Measurements from ENCODE around the gene FGD5. TPM values are rescaled to one million over a fixed set of nuclear protein-coding genes. Genes with fewer than 3 reads are reported as not detected.
"Not testable (repeated sequence)": the region's sequence is repeated elsewhere in the genome, so short reads cannot be mapped to it uniquely, and the experiment has no call there.

Gene FGD5
- total RNA-seq, 6 donors from 2014 or later = 26.8 to 90.4 (median 57.2) TPM

DNA sequence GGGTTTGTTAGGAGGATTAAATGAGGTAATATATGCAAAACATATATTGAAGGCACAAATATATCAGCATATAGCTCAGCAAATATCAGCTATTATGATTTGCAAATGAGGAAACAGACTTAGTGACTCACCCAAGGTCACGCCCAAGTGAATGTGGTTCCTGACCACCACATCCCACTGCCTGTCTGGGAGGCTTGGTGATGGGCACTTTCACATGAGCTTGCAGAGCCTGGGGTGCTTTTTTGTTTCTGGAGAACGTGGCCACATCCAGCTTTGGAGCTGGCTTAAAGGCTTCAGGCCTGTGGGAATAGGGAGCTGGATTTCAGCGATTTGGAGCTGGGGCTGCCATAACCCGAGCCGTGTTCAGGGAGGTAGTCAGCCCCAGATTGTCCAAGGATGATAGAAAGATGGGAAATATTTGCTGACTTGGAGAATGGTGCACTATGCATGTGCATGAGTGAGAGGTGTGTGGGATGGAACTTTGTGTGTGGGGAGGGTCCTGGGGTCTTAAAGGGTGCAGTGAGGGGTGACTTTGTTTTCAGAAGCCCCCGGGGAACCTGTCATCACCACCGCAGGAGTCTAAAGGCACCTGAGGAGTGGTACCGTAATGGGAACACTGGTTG lies 12.0 kb upstream of the FGD5 start:
- DNase-seq (peak in 1 of 2 donors; percentile 52), ATAC-seq (ENCODE audit: low FRiP score in 2 of 2) (peak in 1 of 2 donors; percentile 28)
- H3K27me3 ChIP-seq = peaks cover 0 to 7% (median 6%) of the 10 kb centered on the region in 4 donors

DNA sequence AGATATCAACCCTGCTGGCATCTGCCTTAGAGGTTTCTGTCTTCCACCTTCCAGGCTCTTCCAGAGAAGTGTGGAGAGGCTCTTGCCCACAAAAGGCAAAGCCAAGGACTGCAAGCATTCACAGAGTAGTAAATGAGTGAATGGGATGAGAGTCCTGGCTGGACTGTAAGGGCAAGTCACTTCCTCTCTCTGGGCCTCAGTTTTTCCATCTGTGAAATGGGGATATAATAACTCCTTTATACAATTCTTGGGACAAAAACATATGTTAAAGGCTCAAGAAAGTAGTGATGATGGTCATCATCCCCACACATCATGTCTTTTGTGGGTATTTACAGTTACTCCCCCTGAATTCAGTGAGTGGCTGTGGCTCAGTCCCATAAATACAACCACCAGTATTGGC lies 10.7 kb upstream of the FGD5 start:
- peaks cover 0 to 7% (median 6%) of the 10 kb centered on the region in 4 donors for H3K27me3 ChIP-seq
- H3K36me3 ChIP-seq = no peaks in the 10 kb centered on the region
- no peak overlapping the region for H3K4me3 ChIP-seq
- no peak for ATAC-seq (ENCODE audit: low FRiP score in 2 of 2)
- DNase-seq = no peak
- TF ChIP-seq POLR2AphosphoS5 (IDR thresholded peaks at IDR 0.05) = no peak
- no peaks in the 10 kb centered on the region for H3K9me3 ChIP-seq
- H3K27ac ChIP-seq = peak overlapping the region in 2 of 4 donors; percentile 4 to 18
- peaks cover 23 to 66% (median 44%) of the 10 kb centered on the region in 4 donors for H3K4me1 ChIP-seq

More for the DNA sequence above, 12.0 kb upstream of the FGD5 start:
- 67 to 71% methylated on average over 8 of the region's 8 CpGs for WGBS, 2 donors
- peaks cover 23 to 78% (median 45%) of the 10 kb centered on the region in 4 donors for H3K4me1 ChIP-seq
- TF ChIP-seq EP300 (IDR thresholded peaks at IDR 0.05) (no peak), POLR2AphosphoS5 (IDR thresholded peaks at IDR 0.05) (peak in 1 of 2 donors; percentile 31)
- H3K4me3 ChIP-seq = no peak overlapping the region
- no peaks in the 10 kb centered on the region for H3K9me3 ChIP-seq
- H3K36me3 ChIP-seq = no peaks in the 10 kb centered on the region
- H3K27ac ChIP-seq = peak overlapping the region in 3 of 4 donors; percentile 4 to 18 (median 7)

DNA sequence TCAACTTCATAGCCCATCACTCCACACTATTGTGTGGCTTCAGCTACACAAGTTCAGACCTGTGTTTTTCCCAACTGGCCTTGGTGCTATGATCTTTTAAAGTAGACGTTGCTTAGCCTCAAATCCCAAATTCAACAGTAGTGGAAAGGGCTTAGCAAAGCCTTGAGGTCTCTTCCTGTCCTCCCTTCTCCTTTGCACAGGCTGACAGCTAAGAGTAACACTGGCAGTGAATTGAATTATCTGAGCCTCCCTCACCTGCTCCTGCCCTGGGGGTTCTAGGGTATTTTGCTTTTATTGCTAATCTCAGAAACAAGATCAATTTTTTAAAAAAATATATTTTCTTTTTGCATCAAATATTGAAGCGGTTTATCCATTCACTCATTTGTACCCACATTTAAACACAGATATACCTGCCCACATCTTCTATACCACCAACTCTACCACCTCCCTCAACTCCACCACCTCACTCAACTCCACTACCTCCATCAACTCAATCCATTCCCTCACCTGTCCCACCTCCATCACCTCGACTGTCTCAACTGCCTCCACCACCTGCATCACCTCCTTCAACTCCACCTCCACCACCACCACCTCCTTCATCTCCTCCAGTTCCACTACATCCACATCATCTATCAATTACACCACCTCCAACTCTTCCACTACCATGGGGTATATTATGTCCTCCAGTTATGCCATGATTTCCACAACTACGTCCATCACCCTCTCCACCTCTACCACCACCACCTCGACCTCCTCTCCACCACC lies 10.1 kb upstream of the FGD5 start:
- H3K36me3 ChIP-seq = no peaks in the 10 kb centered on the region
- WGBS, 2 donors = 78 to 80% methylated on average over 5 of the region's 5 CpGs
- TF ChIP-seq POLR2AphosphoS5 (IDR thresholded peaks at IDR 0.05) (no peak), EP300 (IDR thresholded peaks at IDR 0.05) (no peak), POLR2A (IDR thresholded peaks at IDR 0.05) (no peak)
- TF ChIP-seq, protein P1, sequence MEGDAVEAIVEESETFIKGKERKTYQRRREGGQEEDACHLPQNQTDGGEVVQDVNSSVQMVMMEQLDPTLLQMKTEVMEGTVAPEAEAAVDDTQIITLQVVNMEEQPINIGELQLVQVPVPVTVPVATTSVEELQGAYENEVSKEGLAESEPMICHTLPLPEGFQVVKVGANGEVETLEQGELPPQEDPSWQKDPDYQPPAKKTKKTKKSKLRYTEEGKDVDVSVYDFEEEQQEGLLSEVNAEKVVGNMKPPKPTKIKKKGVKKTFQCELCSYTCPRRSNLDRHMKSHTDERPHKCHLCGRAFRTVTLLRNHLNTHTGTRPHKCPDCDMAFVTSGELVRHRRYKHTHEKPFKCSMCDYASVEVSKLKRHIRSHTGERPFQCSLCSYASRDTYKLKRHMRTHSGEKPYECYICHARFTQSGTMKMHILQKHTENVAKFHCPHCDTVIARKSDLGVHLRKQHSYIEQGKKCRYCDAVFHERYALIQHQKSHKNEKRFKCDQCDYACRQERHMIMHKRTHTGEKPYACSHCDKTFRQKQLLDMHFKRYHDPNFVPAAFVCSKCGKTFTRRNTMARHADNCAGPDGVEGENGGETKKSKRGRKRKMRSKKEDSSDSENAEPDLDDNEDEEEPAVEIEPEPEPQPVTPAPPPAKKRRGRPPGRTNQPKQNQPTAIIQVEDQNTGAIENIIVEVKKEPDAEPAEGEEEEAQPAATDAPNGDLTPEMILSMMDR (IDR thresholded peaks at IDR 0.05) = no peak
- peaks cover 0 to 7% (median 6%) of the 10 kb centered on the region in 4 donors for H3K27me3 ChIP-seq
- no peak for DNase-seq
- peaks cover 21 to 62% (median 41%) of the 10 kb centered on the region in 4 donors for H3K4me1 ChIP-seq
- no peak for ATAC-seq (ENCODE audit: low FRiP score in 2 of 2)
- no peak overlapping the region for H3K4me3 ChIP-seq
- no peaks in the 10 kb centered on the region for H3K9me3 ChIP-seq
- H3K27ac ChIP-seq = no peak overlapping the region

DNA sequence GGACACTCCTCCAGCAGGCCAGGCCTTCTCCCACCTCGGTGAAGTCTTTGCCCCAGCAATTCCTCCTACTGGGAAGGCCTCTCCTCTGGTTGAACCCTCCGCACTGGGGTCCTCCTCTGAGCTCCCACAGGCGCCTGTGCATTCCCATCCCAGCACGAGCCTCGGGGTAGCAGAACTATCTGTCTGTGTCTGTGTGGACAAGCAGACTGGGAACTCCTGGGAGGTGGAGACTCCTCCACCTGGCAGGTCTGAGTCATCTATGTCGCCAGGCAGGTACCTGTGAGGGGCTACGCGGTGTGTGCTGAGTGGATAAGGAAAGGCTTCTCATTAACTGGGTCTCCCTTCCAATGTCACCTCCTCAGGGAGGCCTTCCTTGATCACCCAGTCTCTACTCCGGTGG lies 9.2 kb upstream of the FGD5 start:
- H3K36me3 ChIP-seq; H3K9me3 ChIP-seq; H3K27me3 ChIP-seq; DNase-seq; ATAC-seq (ENCODE audit: low FRiP score in 2 of 2): not testable (repeated sequence)
- H3K27ac ChIP-seq = peak overlapping the region; percentile 75 to 88 (median 80)
- peaks cover 18 to 53% (median 41%) of the 10 kb centered on the region in 4 donors for H3K4me1 ChIP-seq
- peak overlapping the region in 3 of 4 donors; percentile 41 to 70 (median 53) for H3K4me3 ChIP-seq
- 71 to 85% methylated on average over 3 to 9 of the region's 9 CpGs for WGBS, 2 donors

DNA sequence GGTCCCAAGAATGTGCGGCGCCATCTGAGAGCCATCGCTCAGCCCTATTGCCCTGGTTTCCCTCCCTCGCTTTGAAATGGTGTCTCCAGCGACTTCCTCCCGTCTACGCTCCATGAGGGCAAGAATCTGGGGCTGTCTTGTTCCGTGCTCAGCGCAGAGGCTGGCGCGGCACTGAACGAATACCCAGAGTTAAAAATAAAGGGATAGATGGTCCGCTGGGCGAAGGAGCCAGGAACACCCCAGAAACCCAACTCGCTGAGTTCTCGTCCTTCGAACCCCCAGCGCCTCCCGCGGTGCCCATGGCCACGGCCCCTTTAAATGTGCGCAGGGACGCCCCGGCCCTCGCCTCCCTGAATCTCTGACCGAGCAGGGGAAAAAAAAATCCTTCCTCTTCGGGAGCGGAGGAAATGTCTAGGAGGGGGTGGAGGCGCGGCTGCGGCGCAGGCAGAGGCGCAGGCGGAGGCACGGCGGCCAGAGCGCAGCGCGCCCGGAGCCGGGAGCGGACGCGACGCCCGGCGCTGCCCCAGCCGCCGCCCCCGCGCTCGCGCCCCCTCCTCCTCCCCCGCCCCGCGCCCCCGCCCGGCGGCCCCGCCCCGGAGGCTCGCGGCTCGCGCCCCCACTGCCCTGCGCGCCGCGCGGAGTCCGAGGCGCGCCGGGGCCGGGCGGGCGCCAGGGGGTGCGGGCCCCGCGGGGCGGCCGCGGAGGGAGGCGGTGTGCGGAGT lies 8.5 kb upstream of the FGD5 start:
- Histone ChIP-seq H3K36me3 (no peaks in the 10 kb centered on the region), H3K9me3 (no peaks in the 10 kb centered on the region), H3K4me1 (peaks cover 16 to 47% (median 35%) of the 10 kb centered on the region in 4 donors), H3K27me3 (peaks cover 0 to 7% (median 6%) of the 10 kb centered on the region in 4 donors), H3K27ac (peak overlapping the region; percentile 81 to 92 (median 87)), H3K4me3 (peak overlapping the region; percentile 65 to 84 (median 68))
- DNase-seq (peak in 1 of 2 donors; percentile 88), ATAC-seq (ENCODE audit: low FRiP score in 2 of 2) (peak in 1 of 2 donors; percentile 72)
- TF ChIP-seq POLR2AphosphoS5 (IDR thresholded peaks at IDR 0.05) (peak in 1 of 2 donors; percentile 18), EP300 (IDR thresholded peaks at IDR 0.05) (no peak), POLR2A (IDR thresholded peaks at IDR 0.05) (peak in 1 of 4 donors; percentile 7)
- TF ChIP-seq, protein P1 (IDR thresholded peaks at IDR 0.05) = no peak
- 10 to 11% methylated on average over 24 to 41 of the region's 85 CpGs for WGBS, 2 donors

All from upper lobe of left lung (tissue), 6 donors.